Embryonic facial prominence (tissue), 1 donor: ENCODE results near the gene UGT2A1.

Source experiments
- DNase-seq: peaks from one replicate; pipeline ENCODE4 v3.0.0-alpha.2; 2016; ENCODE audit errors: extremely low spot score

The UGT2A1 gene

GRCh38 chr4:69589884-69590283 is 63.2 kb downstream of the UGT2A1 start:
- no peak for DNase-seq

GRCh38 chr4:69584135-69584534 is 68.9 kb downstream of the UGT2A1 start:
- DNase-seq = no peak

GRCh38 chr4:69583543-69583942 is 69.5 kb downstream of the UGT2A1 start:
- DNase-seq = no peak

- no peak for DNase-seq
Measured at GRCh38 chr4:69577245-69577644, 75.8 kb downstream of the UGT2A1 start.

- no peak for DNase-seq
Measured at GRCh38 chr4:69576251-69576877, 76.7 kb downstream of the UGT2A1 start.

- DNase-seq = no peak
Measured at GRCh38 chr4:69568787-69569186, 84.3 kb downstream of the UGT2A1 start.

GRCh38 chr4:69563424-69563823 is 89.6 kb downstream of the UGT2A1 start:
- no peak for DNase-seq

- no peak for DNase-seq
Measured at GRCh38 chr4:69549651-69550050, 103.4 kb downstream of the UGT2A1 start.

- DNase-seq = no peak
Measured at GRCh38 chr4:69546134-69546765, 106.8 kb downstream of the UGT2A1 start.
